H9 (cell line): ENCODE data around the gene UBN1. TPM values are rescaled to one million over a fixed set of nuclear protein-coding genes. Genes with fewer than 3 reads are reported as not detected.

ENCODE experiments used
- DNase-seq: peaks from one replicate; pipeline ENCODE4 v3.0.0-alpha.2; 2017
- H2AFZ ChIP-seq: one replicate; pipeline ENCODE4 v1.6.1; 2013; ENCODE audit warnings: mild to moderate bottlenecking, low read length, control low read depth, moderate library complexity
- H2AK5ac ChIP-seq: 2 replicates; pipeline ENCODE4 v1.6.1; 2013; ENCODE audit warnings: low read length, control low read depth, mixed read lengths; ENCODE audit not compliant: insufficient read length
- H2BK120ac ChIP-seq: one replicate; pipeline ENCODE4 v1.6.1; 2013; ENCODE audit warnings: low read depth, mild to moderate bottlenecking, low read length, control low read depth, inconsistent platforms; ENCODE audit not compliant: poor library complexity, severe bottlenecking
- H2BK12ac ChIP-seq: 2 replicates; pipeline ENCODE4 v1.6.1; 2013; ENCODE audit warnings: low read length, control low read depth, mixed read lengths, low read depth; ENCODE audit not compliant: insufficient read length
- H2BK15ac ChIP-seq: 2 replicates; pipeline ENCODE4 v1.6.1; 2013; ENCODE audit warnings: low read depth, low read length, control low read depth
- H2BK20ac ChIP-seq: one replicate; pipeline ENCODE4 v1.6.1; 2013; ENCODE audit warnings: low read depth, mild to moderate bottlenecking, low read length, control low read depth, inconsistent platforms; ENCODE audit not compliant: poor library complexity, severe bottlenecking
- H2BK5ac ChIP-seq: 2 replicates; pipeline ENCODE4 v1.6.1; 2013; ENCODE audit warnings: low read length, control low read depth, mixed read lengths; ENCODE audit not compliant: insufficient read length
- H3K14ac ChIP-seq: 2 replicates; pipeline ENCODE4 v1.6.1; 2013; ENCODE audit warnings: low read length, control low read depth; ENCODE audit not compliant: insufficient read depth
- H3K18ac ChIP-seq: 2 replicates; pipeline ENCODE4 v1.6.1; 2013; ENCODE audit warnings: low read depth, mild to moderate bottlenecking, mixed read lengths, low read length, control low read depth; ENCODE audit not compliant: insufficient read length
- H3K23ac ChIP-seq: 2 replicates; pipeline ENCODE4 v1.6.1; 2013; ENCODE audit warnings: low read length, control low read depth, mixed read lengths, low read depth; ENCODE audit not compliant: insufficient read length
- H3K23me2 ChIP-seq: 2 replicates; pipeline ENCODE4 v1.6.1; 2013; ENCODE audit warnings: low read depth, mild to moderate bottlenecking, mixed read lengths, low read length, control low read depth; ENCODE audit not compliant: insufficient read length, poor library complexity, severe bottlenecking
- H3K27ac ChIP-seq: 2 replicates; pipeline ENCODE4 v1.5.1; 2013; ENCODE audit warnings: low read length, control low read depth, mixed read lengths, low read depth; ENCODE audit not compliant: insufficient read length
- H3K27me3 ChIP-seq: 2 replicates; pipeline ENCODE4 v1.6.1; 2013; ENCODE audit warnings: low read length, control low read depth, inconsistent platforms; ENCODE audit not compliant: insufficient read depth
- H3K4ac ChIP-seq: 2 replicates; pipeline ENCODE4 v1.6.1; 2013; ENCODE audit warnings: low read depth, mild to moderate bottlenecking, control low read depth, inconsistent platforms, low read length, moderate library complexity
- H3K4me1 ChIP-seq: 2 replicates; pipeline ENCODE4 v1.6.1; 2013; ENCODE audit warnings: low read length, control low read depth, inconsistent platforms; ENCODE audit not compliant: insufficient read depth
- H3K4me2 ChIP-seq: 2 replicates; pipeline ENCODE4 v1.6.1; 2013; ENCODE audit warnings: low read length, control low read depth, mixed read lengths; ENCODE audit not compliant: insufficient read length, insufficient read depth
- H3K56ac ChIP-seq: 2 replicates; pipeline ENCODE4 v1.6.1; 2013; ENCODE audit warnings: low read depth, mild to moderate bottlenecking, mixed read lengths, low read length, control low read depth; ENCODE audit not compliant: insufficient read length
- H3K79me1 ChIP-seq: 2 replicates; pipeline ENCODE4 v1.6.1; 2013; ENCODE audit warnings: low read depth, mild to moderate bottlenecking, moderate library complexity, low read length, control low read depth, inconsistent platforms; ENCODE audit not compliant: insufficient read depth, poor library complexity, severe bottlenecking
- H3K79me2 ChIP-seq: 2 replicates; pipeline ENCODE4 v1.6.1; 2013; ENCODE audit warnings: low read length, control low read depth, inconsistent platforms; ENCODE audit not compliant: insufficient read depth
- H3K9ac ChIP-seq: 2 replicates; pipeline ENCODE4 v1.6.1; 2013; ENCODE audit warnings: low read length, control low read depth, mixed read lengths; ENCODE audit not compliant: insufficient read length; ENCODE audit errors: extremely low read depth
- H3K9me3 ChIP-seq: one replicate; pipeline ENCODE4 v1.6.1; 2013; ENCODE audit warnings: low read depth, low read length, inconsistent platforms; ENCODE audit not compliant: control insufficient read depth
- H3T11ph ChIP-seq: one replicate; pipeline ENCODE4 v1.6.1; 2013; ENCODE audit warnings: mild to moderate bottlenecking, low read length, control low read depth, inconsistent platforms
- H4K20me1 ChIP-seq: one replicate; pipeline ENCODE4 v1.6.1; 2013; ENCODE audit not compliant: control insufficient read depth, insufficient read length, insufficient read depth
- H4K5ac ChIP-seq: 2 replicates; pipeline ENCODE4 v1.6.1; 2013; ENCODE audit warnings: low read depth, mild to moderate bottlenecking, mixed read lengths, low read length, control low read depth; ENCODE audit not compliant: insufficient read length
- H4K8ac ChIP-seq: replicated peaks from 2 replicates; pipeline ENCODE4 v1.6.1; 2013; ENCODE audit warnings: low read length, control low read depth, mixed read lengths, low read depth; ENCODE audit not compliant: insufficient read length
- H4K91ac ChIP-seq: 2 replicates; pipeline ENCODE4 v1.6.1; 2013; ENCODE audit warnings: low read depth, mild to moderate bottlenecking, moderate library complexity, mixed read lengths, low read length, control low read depth; ENCODE audit not compliant: insufficient read length
- H3K27ac Mint-ChIP-seq, 3 experiments: 2 replicates in 2 of 3; 3 replicates in 1 of 3; pipeline ENCODE4 v1.8.0; 2020 to 2021; ENCODE audit warnings: mixed read lengths in 3 of 3, mild to moderate bottlenecking in 1 of 3, moderate library complexity in 1 of 3
- H3K27me3 Mint-ChIP-seq: 2 replicates; pipeline ENCODE4 v1.8.0; 2021; ENCODE audit warnings: low read depth, mild to moderate bottlenecking, moderate library complexity, mixed read lengths
- H3K36me3 Mint-ChIP-seq, 3 experiments: 2 replicates in 2 of 3; 3 replicates in 1 of 3; pipeline ENCODE4 v1.8.0; 2020 to 2021; ENCODE audit warnings: low read depth in 3 of 3, mixed read lengths in 3 of 3; ENCODE audit not compliant: insufficient read depth in 1 of 3
- H3K4me1 Mint-ChIP-seq, 2 experiments: 2 replicates each; pipeline ENCODE4 v1.8.0; 2020; ENCODE audit warnings: mixed read lengths in 2 of 2
- H3K4me3 Mint-ChIP-seq, 2 experiments: 2 replicates in 1 of 2; 3 replicates in 1 of 2; pipeline ENCODE4 v1.8.0; 2020 to 2021; ENCODE audit warnings: mild to moderate bottlenecking in 2 of 2, mixed read lengths in 2 of 2, moderate library complexity in 1 of 2
- H3K9me3 Mint-ChIP-seq, 2 experiments: 2 replicates in 1 of 2; 3 replicates in 1 of 2; pipeline ENCODE4 v1.8.0; 2020; ENCODE audit warnings: mild to moderate bottlenecking in 2 of 2, mixed read lengths in 2 of 2, moderate library complexity in 1 of 2
- CTCF ChIP-seq: fragments of 200-600 bp; sonication (generic); conservative IDR thresholded peaks from 3 replicates; pipeline ENCODE4 v1.8.0; 2021; ENCODE audit warnings: antibody characterized with exemption, mild to moderate bottlenecking
- WGBS: extraction: QIAGEN DNeasy Blood & Tissue Kit; methylation state at CpG from one replicate; pipeline ENCODE4 v1.1.7; 2013; ENCODE audit warnings: missing lambda C conversion rate, low lambda C conversion rate, mixed read lengths; ENCODE audit not compliant: insufficient read length; ENCODE audit errors: extremely low coverage; 5-methylcytosine and 5-hydroxymethylcytosine counted together
- total RNA-seq: library from RNA; stranded (reverse); gene quantifications from 2 replicates; pipeline ENCODE4 v1.2.1, GENCODE V29; 2021

The UBN1 gene
- total RNA-seq, 1 experiment from 2014 or later: 55.2 TPM

- DNase-seq: no peak
- no peaks in the 10 kb centered on the region for H4K20me1 ChIP-seq
- H3K4me2 ChIP-seq: no peak overlapping the region
- H2AFZ ChIP-seq: no peak overlapping the region
- TF ChIP-seq CTCF: no peak
- H3K27ac Mint-ChIP-seq: no peak overlapping the region
- no peaks in the 10 kb centered on the region for H3K9me3 ChIP-seq
- no peak overlapping the region for H4K8ac ChIP-seq
- H3K27me3 Mint-ChIP-seq: no peaks in the 10 kb centered on the region
- no peak overlapping the region for H3K27ac ChIP-seq
- no peaks in the 10 kb centered on the region for H3K79me2 ChIP-seq
- H3K9ac ChIP-seq: no peak overlapping the region
- no peak overlapping the region; the same call in 1 of the 2 replicates for H3K14ac ChIP-seq
- H3K79me1 ChIP-seq: no peaks in the 10 kb centered on the region
- no peak overlapping the region for H2BK20ac ChIP-seq
- H3K23ac ChIP-seq: no peak overlapping the region
- no peak overlapping the region for H4K5ac ChIP-seq
- no peak overlapping the region for H3K4ac ChIP-seq
- peaks cover 4 to 70% (median 53%) of the 10 kb centered on the region in 3 experiments; a peak in 6 of 7 replicates for H3K36me3 Mint-ChIP-seq
- no peak overlapping the region for H2BK5ac ChIP-seq
- H3K9me3 Mint-ChIP-seq: no peaks in the 10 kb centered on the region
- H2BK12ac ChIP-seq: no peak overlapping the region
- H2BK15ac ChIP-seq: no peak overlapping the region
- H3K23me2 ChIP-seq: no peaks in the 10 kb centered on the region
- WGBS: no CpG with 5 or more reads among the region's 16 CpGs
- no peak overlapping the region for H3K56ac ChIP-seq
- no peak overlapping the region for H2AK5ac ChIP-seq
- H4K91ac ChIP-seq: no peak overlapping the region
- no peak overlapping the region for H2BK120ac ChIP-seq
- H3K27me3 ChIP-seq: no peaks in the 10 kb centered on the region
- H3K4me1 ChIP-seq: no peaks in the 10 kb centered on the region
- H3K18ac ChIP-seq: no peak overlapping the region
- H3K4me1 Mint-ChIP-seq: no peaks in the 10 kb centered on the region
- H3K4me3 Mint-ChIP-seq: no peak overlapping the region
- H3T11ph ChIP-seq: no peak overlapping the region
Measured at GRCh38 chr16:4891097-4891885, 44.0 kb downstream of the UBN1 start.
